ENCODE data around the gene RNASET2.

DNA sequence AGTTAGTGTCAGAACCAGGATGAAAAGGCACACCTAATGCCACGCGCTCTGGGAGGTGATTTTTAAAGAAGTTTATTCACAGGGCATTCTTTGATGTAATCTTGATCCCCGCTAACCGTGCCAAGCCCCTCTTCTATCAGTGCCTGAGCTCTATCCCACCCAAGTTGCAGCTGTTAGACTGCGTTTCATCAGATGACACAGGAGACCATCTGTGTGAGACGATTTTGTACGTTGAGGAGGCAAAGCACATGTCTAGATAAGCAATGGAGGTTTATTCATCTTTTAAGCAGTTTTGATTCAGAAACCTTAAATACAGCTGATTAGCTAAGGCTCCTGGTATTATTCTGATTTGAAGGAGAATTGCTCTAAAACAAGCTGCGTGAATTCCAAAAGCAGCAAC is 18.6 kb downstream of the RNASET2 start:
- TF ChIP-seq, protein P1, sequence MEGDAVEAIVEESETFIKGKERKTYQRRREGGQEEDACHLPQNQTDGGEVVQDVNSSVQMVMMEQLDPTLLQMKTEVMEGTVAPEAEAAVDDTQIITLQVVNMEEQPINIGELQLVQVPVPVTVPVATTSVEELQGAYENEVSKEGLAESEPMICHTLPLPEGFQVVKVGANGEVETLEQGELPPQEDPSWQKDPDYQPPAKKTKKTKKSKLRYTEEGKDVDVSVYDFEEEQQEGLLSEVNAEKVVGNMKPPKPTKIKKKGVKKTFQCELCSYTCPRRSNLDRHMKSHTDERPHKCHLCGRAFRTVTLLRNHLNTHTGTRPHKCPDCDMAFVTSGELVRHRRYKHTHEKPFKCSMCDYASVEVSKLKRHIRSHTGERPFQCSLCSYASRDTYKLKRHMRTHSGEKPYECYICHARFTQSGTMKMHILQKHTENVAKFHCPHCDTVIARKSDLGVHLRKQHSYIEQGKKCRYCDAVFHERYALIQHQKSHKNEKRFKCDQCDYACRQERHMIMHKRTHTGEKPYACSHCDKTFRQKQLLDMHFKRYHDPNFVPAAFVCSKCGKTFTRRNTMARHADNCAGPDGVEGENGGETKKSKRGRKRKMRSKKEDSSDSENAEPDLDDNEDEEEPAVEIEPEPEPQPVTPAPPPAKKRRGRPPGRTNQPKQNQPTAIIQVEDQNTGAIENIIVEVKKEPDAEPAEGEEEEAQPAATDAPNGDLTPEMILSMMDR (IDR thresholded peaks at IDR 0.05; ENCODE audit: insufficient read depth, low read length) = no peak
- TF ChIP-seq, protein P2, sequence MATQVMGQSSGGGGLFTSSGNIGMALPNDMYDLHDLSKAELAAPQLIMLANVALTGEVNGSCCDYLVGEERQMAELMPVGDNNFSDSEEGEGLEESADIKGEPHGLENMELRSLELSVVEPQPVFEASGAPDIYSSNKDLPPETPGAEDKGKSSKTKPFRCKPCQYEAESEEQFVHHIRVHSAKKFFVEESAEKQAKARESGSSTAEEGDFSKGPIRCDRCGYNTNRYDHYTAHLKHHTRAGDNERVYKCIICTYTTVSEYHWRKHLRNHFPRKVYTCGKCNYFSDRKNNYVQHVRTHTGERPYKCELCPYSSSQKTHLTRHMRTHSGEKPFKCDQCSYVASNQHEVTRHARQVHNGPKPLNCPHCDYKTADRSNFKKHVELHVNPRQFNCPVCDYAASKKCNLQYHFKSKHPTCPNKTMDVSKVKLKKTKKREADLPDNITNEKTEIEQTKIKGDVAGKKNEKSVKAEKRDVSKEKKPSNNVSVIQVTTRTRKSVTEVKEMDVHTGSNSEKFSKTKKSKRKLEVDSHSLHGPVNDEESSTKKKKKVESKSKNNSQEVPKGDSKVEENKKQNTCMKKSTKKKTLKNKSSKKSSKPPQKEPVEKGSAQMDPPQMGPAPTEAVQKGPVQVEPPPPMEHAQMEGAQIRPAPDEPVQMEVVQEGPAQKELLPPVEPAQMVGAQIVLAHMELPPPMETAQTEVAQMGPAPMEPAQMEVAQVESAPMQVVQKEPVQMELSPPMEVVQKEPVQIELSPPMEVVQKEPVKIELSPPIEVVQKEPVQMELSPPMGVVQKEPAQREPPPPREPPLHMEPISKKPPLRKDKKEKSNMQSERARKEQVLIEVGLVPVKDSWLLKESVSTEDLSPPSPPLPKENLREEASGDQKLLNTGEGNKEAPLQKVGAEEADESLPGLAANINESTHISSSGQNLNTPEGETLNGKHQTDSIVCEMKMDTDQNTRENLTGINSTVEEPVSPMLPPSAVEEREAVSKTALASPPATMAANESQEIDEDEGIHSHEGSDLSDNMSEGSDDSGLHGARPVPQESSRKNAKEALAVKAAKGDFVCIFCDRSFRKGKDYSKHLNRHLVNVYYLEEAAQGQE (IDR thresholded peaks at IDR 0.05; ENCODE audit: insufficient replicate concordance, low read depth) = no peak
- no peak for TF ChIP-seq GABPA (IDR thresholded peaks at IDR 0.05; ENCODE audit: low read depth)

Measured in HL-60 (cell line).